Mammary epithelial cell (primary cell): ENCODE measurements around the gene FAM177B.

ENCODE experiments used
- EZH2 ChIP-seq: IDR thresholded peaks from 2 replicates; pipeline ENCODE4 v1.6.1; 2012; ENCODE audit warnings: low read length, inconsistent platforms, borderline replicate concordance
- TF ChIP-seq, protein P1 (sequence below), 2 donors: IDR thresholded peaks in 1 of 2; conservative IDR thresholded peaks in 1 of 2; 2 replicates each; pipeline ENCODE4 v1.5.1; 2011 to 2012; ENCODE audit warnings: inconsistent platforms in 2 of 2, low read length in 2 of 2, mild to moderate bottlenecking in 2 of 2, control low read depth in 1 of 2, low read depth in 1 of 2; ENCODE audit not compliant: insufficient read depth in 1 of 2; ENCODE audit errors: extremely low read depth in 1 of 2

DNA sequence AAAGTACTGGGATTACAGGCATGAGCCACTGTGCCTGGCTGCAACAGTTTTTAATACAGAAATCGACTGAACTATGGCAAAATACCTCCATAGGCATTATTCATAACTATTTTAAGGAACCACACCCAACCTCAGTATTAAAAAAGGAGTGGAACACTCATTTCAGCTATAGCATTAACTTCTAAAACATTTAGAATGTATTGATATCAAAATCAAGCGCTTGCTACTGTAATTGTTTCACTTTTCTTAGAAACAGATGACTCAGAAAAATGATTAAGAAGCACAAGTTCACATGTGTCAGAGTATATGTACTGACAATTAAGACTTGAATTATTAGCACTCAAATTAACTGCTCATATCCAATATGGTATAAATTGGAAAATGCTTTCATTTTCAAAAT is 39.8 kb upstream of the FAM177B start:
- TF ChIP-seq, protein P1, sequence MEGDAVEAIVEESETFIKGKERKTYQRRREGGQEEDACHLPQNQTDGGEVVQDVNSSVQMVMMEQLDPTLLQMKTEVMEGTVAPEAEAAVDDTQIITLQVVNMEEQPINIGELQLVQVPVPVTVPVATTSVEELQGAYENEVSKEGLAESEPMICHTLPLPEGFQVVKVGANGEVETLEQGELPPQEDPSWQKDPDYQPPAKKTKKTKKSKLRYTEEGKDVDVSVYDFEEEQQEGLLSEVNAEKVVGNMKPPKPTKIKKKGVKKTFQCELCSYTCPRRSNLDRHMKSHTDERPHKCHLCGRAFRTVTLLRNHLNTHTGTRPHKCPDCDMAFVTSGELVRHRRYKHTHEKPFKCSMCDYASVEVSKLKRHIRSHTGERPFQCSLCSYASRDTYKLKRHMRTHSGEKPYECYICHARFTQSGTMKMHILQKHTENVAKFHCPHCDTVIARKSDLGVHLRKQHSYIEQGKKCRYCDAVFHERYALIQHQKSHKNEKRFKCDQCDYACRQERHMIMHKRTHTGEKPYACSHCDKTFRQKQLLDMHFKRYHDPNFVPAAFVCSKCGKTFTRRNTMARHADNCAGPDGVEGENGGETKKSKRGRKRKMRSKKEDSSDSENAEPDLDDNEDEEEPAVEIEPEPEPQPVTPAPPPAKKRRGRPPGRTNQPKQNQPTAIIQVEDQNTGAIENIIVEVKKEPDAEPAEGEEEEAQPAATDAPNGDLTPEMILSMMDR (conservative IDR thresholded peaks at IDR 0.05 in 1 of 2, IDR thresholded peaks at IDR 0.05 in 1 of 2; ENCODE audit: extremely low read depth in 1 of 2, insufficient read depth in 1 of 2, low read depth in 1 of 2, low read length in 2 of 2) = no peak
- no peak for TF ChIP-seq EZH2
